HTR-8/SVneo (cell line): ENCODE measurements around the gene GLI2.

ENCODE experiments used
- DNase-seq: peaks from one replicate; pipeline ENCODE4 v3.0.0; 2011; ENCODE audit warnings: low spot score, mixed read lengths; ENCODE audit not compliant: insufficient read length
- FAIRE-seq: peaks from 2 replicates; lab custom pipeline; 2011; peaks lifted over from hg19 to GRCh38; lab: Jason Lieb, UNC

GLI2 gene

GRCh38 chr2:120750488-120751210, 15.0 kb downstream of the GLI2 start:
- DNase-seq (no peak), FAIRE-seq (no peak)

DNA sequence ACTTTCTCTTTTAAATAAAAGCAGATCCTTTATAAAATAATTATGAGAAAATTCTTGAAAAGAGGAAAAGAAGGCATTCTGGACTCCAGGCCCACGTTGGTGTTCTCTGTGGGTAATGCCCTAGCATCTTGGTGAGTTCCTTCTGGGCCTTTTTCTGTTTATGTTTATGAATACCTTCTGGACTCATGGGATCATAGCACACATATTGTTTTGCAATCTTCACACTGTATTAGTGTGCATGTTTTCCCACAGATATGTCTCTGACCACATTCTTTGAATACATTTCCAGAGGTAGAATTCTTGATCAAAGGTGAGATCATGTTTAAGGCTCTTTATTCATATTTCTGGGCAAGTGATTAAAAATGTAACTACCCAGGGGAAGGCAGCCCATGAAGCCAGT, 15.9 kb downstream of the GLI2 start:
- DNase-seq (no peak), FAIRE-seq (no peak)

GRCh38 chr2:120754067-120754960, 18.6 kb downstream of the GLI2 start:
- DNase-seq: no peak
- peak; percentile 38 for FAIRE-seq

DNA sequence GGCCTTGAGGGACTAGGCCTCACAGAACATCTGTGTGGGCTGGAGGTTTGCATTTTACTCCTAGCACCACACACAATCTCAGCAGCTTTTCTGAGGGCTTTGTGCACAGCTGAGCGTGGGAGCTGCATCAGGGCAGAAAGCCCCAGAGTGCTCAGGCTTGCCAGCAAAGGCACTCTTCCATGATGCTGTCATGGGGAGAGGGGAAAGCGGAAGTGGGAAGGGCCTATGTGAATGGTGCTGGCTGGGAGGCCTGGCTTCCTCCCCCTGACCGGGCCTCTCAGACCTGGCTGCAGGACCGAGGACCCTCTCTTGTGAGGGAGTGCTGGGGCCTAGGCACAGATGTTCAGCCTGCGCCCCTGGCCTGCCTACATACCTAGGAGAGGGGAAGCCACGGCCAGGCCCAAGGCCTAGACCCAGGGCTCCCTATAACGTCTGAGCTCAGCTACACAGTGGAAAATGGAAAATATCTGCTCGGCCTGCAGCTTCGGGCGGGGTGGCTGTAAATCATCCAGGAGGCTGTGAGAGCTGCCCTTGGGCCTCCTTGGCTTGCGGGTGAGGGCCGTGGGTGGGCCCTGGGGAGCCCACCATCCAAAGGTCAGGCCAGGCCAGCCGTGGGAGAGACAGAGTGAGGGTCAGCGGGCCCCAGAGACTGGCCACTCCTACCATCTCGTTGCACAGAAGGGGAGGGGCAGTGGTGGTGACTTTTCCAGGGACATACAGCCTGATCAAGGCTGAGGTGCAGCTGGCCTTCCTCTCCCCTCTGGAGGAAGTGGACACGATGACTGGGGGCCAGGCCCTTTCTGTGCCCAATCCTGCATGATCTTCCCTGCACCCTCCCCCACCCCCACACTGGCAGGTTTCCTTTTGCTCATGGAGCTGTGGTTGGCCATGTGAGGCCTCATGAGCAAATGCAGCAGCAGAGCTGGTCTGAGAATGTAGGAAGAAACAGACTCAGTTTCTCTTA, 22.8 kb downstream of the GLI2 start:
- DNase-seq (no peak), FAIRE-seq (no peak)

GRCh38 chr2:120759543-120760331, 24.1 kb downstream of the GLI2 start:
- no peak for FAIRE-seq
- DNase-seq: no peak

DNA sequence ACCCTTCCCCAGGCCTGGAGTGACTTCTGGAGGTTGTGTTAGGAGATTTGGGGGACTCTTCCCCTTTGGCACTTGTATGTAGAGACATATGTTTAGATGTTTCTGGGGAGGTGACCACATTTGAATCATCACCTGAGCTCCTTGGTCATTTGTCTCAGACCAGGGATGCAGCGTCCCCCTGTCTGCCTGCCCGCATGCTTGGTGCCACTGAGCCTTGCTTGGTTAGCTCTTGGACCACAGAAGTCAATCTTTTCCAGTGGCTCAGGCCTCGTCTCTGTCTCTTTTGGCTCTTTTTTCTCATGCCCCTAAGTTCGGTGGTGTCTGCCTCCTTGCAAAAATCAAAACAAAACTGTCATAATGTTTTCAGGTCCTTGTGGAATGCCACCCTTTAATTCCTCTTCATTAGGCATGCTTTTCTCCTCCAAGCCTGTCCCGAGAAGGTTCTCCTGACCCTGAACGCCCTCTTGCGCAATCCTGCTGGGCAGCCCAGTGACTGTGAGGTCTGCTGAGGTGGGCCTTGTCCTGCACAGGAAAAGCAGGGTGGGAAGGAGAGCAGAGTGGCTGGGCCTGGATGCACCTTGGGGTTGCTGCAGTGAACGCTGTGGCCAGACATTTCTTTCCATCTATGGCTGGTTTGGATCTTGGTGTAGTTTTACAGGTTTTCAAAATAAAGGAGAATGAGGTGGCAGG, 24.9 kb downstream of the GLI2 start:
- FAIRE-seq (peak; percentile 69), DNase-seq (no peak)

- no peak for FAIRE-seq
Observed at GRCh38 chr2:120761164-120761861, 25.6 kb downstream of the GLI2 start.

GRCh38 chr2:120761911-120762310, 26.2 kb downstream of the GLI2 start:
- no peak for DNase-seq
- no peak for FAIRE-seq

More at GRCh38 chr2:120761164-120761861, 25.6 kb downstream of the GLI2 start:
- DNase-seq: no peak

DNA sequence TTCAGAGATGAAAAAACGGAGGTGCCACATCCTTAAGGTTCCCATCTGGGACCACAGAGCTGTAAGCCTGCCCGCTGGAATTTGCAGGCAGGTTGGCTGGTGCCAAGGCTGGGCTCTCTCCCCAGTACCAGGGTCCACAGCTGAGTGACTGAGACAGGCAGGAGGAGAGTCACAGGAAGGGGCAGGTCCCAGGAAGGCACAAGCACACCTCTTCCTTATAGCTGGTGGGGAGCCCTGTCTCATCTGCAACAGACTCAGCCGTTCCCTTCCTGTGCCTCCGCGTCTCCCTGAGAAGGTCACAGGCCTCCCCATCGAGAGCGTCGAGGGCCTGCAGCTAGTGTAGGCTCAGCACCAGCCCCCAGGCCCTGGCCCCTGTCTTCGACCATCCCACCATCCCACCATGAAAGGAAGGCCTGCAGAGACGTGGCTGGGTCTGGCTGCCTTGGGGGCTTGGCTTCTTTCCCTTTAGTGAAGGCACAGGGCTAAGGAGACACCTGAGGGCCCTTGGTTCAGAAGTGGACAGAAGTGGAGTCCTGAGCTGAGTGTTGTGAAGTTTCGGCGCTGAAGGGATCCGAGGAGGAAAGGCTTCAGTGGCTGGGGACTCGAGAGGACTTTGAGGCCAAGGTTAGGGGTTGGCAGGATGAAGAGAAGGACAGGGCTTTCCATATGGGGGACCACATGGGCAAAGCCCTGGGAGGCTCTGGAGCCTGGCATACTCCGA, 26.8 kb downstream of the GLI2 start:
- FAIRE-seq (no peak), DNase-seq (no peak)

DNA sequence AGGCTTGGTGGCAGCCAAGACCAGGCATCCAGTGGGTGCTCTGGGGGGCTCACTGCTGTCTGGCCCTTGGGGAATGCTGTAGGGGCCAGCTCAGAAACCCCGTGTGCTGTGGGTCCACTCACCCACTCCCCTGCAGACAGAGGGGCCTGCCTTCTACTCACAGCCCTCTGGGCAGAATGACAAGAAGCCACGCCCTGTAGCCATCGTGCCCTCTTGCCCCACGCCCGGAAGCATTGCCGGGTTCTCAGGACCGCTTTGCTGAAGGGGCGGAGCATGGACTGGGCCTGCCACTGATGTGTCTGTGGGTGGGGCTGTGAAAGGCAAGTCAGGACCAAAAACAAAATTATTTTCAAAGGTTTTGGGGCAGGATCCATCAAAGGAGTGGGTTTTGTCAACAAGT, 27.8 kb downstream of the GLI2 start:
- FAIRE-seq (no peak), DNase-seq (no peak)

DNA sequence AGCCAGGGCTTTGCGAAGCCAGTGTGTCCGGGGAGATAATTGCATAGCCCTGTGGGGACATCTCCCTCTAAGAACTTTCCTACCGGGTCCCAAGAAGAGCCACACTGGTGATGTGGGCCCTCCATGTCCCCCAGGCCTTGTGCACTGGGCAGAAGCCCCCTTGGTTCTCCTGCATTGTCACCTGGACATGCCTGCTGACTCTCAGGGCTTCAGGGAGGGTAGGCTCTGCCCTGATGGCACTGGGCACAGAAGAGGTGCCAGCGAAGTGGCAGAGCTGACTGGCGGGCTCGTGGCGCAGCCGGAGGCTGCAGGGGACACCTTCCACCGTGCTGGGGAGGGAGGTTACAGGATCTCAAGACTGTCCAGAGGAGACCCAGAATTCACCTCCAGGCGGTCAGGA, 28.3 kb downstream of the GLI2 start:
- DNase-seq (no peak), FAIRE-seq (no peak)

DNA sequence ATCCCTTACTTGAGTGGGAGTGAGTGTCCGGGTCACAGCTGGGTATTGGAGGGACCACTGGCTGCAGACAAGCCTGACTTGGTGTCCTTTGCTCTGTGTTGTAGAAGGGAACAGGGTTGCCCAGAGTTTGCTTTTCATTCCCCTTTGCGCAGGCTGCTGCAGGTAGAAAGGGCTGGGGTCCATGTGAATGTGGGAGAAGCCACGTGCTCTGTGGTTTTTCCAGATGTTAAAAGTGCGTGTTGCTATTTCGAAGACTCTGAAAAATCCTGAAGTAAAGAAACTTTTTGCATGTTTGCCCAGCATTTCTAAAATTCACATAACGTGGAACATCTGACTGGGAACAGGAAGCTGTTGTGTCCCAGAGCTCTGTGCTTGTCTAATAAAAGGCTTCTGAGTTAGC, 28.8 kb downstream of the GLI2 start:
- peak; percentile 20 for FAIRE-seq
- no peak for DNase-seq

GRCh38 chr2:120764991-120765677, 29.5 kb downstream of the GLI2 start:
- FAIRE-seq: no peak
- DNase-seq: no peak

- DNase-seq (peak; percentile 64), FAIRE-seq (peak; percentile 80)
Observed at GRCh38 chr2:120765678-120766469, 30.2 kb downstream of the GLI2 start.

GRCh38 chr2:120766470-120767351, 31.0 kb downstream of the GLI2 start:
- no peak for FAIRE-seq
- no peak for DNase-seq
